GM12864 (cell line): Measurements from ENCODE around the gene PLA2G4E.

Experiments used
- DNase-seq: peaks from one replicate; pipeline ENCODE4 v3.0.0-alpha.2; 2011; ENCODE audit warnings: low read depth
- H3K4me3 ChIP-seq: 2 replicates; pipeline ENCODE4 v1.5.1; 2011; ENCODE audit warnings: mild to moderate bottlenecking, low read depth, low read length, control low read depth
- TF ChIP-seq, protein P1 (sequence below): IDR thresholded peaks from 2 replicates; pipeline ENCODE4 v1.5.1; 2011; ENCODE audit warnings: low read depth, mild to moderate bottlenecking, moderate library complexity, low read length, control low read depth, inconsistent platforms; ENCODE audit errors: missing control alignments

Gene PLA2G4E

DNA sequence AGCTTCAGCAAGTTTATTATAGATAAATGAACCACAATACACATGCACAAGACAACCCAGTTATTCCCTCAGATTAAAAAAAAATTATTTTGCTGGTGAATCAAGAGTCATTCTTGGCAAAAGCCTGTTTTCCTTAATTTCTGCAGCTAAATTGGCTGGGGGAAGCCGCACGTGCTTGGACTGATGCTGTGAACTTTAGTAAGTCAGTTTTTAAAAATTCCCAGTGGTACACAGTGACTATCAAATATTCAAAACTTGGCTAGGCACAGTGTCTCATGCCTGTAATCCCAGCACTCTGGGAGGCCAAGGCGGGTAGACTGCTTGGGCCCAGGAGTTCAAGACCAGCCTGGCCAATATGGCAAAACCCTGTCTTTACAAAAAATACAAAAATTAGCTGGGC is 72.4 kb downstream of the PLA2G4E start:
- no peak overlapping the region for H3K4me3 ChIP-seq
- TF ChIP-seq, protein P1, sequence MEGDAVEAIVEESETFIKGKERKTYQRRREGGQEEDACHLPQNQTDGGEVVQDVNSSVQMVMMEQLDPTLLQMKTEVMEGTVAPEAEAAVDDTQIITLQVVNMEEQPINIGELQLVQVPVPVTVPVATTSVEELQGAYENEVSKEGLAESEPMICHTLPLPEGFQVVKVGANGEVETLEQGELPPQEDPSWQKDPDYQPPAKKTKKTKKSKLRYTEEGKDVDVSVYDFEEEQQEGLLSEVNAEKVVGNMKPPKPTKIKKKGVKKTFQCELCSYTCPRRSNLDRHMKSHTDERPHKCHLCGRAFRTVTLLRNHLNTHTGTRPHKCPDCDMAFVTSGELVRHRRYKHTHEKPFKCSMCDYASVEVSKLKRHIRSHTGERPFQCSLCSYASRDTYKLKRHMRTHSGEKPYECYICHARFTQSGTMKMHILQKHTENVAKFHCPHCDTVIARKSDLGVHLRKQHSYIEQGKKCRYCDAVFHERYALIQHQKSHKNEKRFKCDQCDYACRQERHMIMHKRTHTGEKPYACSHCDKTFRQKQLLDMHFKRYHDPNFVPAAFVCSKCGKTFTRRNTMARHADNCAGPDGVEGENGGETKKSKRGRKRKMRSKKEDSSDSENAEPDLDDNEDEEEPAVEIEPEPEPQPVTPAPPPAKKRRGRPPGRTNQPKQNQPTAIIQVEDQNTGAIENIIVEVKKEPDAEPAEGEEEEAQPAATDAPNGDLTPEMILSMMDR, result no peak
- no peak for DNase-seq

DNA sequence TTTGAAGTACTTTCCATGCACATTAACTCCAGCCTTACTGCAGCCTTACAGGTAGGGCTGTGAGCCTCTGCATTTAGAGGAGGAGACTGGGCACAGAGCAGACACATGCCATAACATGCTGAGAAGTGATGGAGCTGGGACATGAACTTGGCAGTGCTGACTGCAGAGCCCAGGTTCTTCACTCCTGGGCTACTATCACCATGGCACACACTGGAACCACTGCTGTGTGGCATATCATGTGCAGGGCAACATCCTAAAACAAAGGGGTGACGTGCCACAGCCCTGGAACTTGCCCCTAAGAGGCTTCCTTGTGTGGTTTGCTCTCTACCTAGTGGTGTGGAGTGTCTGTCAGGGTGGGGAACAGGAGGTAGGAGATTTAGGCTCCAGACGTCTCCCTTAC is 73.9 kb downstream of the PLA2G4E start:
- DNase-seq, result no peak
- TF ChIP-seq, protein P1, result no peak
- H3K4me3 ChIP-seq, result no peak overlapping the region

DNA sequence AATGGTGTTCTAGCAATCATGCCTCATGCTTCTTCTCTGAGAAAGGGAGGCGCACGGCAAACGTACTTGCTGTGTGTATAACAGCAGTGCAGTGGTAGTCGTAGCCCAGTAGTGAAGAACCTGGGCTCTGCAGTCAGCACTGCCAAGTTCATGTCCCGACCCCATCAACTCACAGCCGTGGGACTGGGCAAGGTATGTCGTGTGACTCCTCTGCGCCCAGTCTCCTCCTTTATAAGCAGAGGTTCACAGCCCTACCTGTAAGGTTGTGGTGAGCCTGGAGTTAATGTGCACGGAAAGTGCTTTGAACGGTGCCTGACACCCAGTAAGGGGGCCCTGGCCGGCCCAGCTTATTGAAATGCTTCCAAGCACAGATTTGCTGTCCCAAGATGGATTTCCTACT is 75.1 kb downstream of the PLA2G4E start:
- TF ChIP-seq, protein P1, result no peak

DNA sequence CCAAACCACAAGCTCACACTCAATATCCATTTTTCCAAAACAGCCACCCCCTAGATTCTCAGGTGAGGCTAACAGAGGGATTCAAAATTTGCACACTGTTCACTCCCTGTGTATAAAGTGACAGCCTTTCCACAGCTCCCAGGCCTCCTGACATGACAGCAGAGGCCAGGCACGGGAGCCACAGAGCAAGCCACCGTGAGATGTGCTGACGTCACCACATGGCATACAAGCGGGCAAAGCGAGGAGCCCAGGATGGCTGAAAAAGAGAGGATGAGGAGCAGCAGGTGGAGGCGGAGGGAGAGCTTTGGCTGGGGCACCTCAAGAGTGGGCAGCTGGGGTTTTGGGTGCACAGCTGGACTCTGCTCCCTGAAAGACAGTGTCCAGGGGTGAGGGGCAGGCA is 75.6 kb downstream of the PLA2G4E start:
- H3K4me3 ChIP-seq, result no peak overlapping the region
- no peak for DNase-seq
- TF ChIP-seq, protein P1, result no peak

More for the DNA sequence above, 75.1 kb downstream of the PLA2G4E start:
- no peak for DNase-seq
- no peak overlapping the region for H3K4me3 ChIP-seq

DNA sequence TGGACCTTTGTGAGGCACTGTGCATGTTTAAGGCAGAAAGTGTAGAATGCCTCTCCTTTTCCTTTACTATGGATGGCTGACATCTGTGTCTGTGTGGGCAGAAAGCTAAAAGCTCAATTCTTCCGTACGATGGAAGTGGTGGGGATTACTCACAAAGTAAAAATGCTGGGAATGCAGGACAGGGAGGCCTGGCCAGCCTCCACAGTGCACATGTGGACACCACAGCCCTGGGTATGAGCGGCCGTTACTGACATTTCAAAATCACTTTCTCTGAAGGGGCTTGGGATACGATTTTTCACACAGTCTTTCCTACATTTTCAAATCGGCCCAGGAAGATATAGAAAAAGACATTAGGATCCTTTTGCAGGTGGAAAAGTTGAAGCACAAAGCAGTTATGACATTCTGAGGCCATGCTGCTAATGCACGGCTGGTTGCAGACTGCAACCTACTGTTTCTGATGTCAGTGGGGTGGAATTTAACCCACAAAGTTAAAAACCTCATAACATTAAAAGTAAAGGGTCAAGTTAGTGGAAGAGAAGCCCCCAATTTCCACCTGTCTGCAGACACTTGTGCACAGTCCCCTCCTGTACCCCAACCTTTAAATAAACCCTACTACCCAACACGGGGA is 76.4 kb downstream of the PLA2G4E start:
- H3K4me3 ChIP-seq, result no peak overlapping the region
- no peak for DNase-seq
- TF ChIP-seq, protein P1, result no peak

DNA sequence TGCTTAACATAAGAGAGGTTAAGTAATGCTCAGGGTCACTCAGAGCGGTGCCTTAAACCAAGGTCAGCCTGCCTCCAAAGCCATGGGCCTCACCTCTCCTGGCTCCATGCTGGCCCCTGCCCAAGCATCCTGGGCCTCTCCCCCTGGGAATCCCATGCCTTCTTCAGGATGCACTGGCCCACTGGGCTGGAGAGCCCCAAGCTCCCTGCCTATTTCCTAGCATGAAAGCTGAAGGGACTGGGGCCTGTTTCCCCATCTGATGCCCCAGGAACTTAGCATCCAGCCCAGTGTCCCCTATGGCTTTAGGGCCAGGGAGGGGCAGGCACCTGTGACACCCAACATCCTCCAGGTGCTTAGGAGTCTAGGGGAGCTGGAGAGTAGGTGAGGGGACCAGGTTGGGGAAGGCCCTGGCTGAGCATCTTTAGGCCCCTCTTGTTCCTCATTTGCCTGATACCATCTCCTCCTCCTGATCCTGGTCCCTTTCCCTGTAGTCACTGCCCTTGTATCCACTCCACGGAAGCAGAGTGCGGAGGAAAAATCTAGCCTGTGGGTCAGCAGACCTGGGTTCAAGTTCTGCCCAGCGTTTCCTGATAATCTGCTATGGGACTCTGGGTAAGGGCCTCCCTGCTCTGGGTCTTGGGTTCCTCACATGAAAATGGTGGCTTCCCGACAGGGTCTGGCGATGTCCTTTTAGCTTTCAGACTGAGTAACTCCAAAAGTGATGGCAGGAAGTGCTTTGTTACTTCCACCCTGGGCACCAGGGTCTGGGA is 77.1 kb downstream of the PLA2G4E start:
- H3K4me3 ChIP-seq, result no peak overlapping the region
- TF ChIP-seq, protein P1, result no peak
- no peak for DNase-seq
